NCI-H69 (cell line): ENCODE results near the gene EXOSC1.
"Not testable (repeated sequence)": the region's sequence is repeated elsewhere in the genome, so short reads cannot be mapped to it uniquely, and the experiment has no call there.

Experiments
- DNase-seq: peaks from one replicate; lab custom pipeline; 2025; lab: John Stamatoyannopoulos, UW

The EXOSC1 gene

GRCh38 chr10:97445722-97446639, at the start of gene EXOSC1, which contains the start of gene ZDHHC16:
Gene EXOSC1, minus strand, starts transcription at chr10:97446006. Its CDS starts 21 bp downstream, at chr10:97445985.
Gene ZDHHC16, plus strand, starts transcription at chr10:97446175. Its CDS starts 5,501 bp downstream, at chr10:97451676.
- peak; percentile 94 for DNase-seq

- DNase-seq: no peak
Observed at GRCh38 chr10:97494863-97495506, 49.2 kb upstream of the EXOSC1 start.

GRCh38 chr10:97494151-97494550, 48.3 kb upstream of the EXOSC1 start:
- no peak for DNase-seq

- DNase-seq: no peak
Observed at GRCh38 chr10:97490592-97490991, 44.8 kb upstream of the EXOSC1 start.

GRCh38 chr10:97485647-97486281, 40.0 kb upstream of the EXOSC1 start:
- no peak for DNase-seq

- no peak for DNase-seq
Observed at GRCh38 chr10:97483921-97484320, 38.1 kb upstream of the EXOSC1 start.

- DNase-seq: no peak
Observed at GRCh38 chr10:97483506-97483905, 37.7 kb upstream of the EXOSC1 start.

- no peak for DNase-seq
Observed at GRCh38 chr10:97482381-97482780, 36.6 kb upstream of the EXOSC1 start.

- DNase-seq: no peak
Observed at GRCh38 chr10:97481071-97481470, 35.3 kb upstream of the EXOSC1 start.

GRCh38 chr10:97479939-97480338, 34.1 kb upstream of the EXOSC1 start:
- no peak for DNase-seq

- DNase-seq: not testable (repeated sequence)
Observed at GRCh38 chr10:97479410-97479809, 33.6 kb upstream of the EXOSC1 start.

- no peak for DNase-seq
Observed at GRCh38 chr10:97475936-97476594, 30.3 kb upstream of the EXOSC1 start.

GRCh38 chr10:97474918-97475317, 29.1 kb upstream of the EXOSC1 start:
- DNase-seq: no peak

GRCh38 chr10:97468781-97469180, 23.0 kb upstream of the EXOSC1 start:
- not testable (repeated sequence) for DNase-seq

GRCh38 chr10:97468162-97468561, 22.4 kb upstream of the EXOSC1 start:
- no peak for DNase-seq

- DNase-seq: no peak
Observed at GRCh38 chr10:97466755-97467154, 20.9 kb upstream of the EXOSC1 start.

- DNase-seq: no peak
Observed at GRCh38 chr10:97465982-97466381, 20.2 kb upstream of the EXOSC1 start.

- DNase-seq: no peak
Observed at GRCh38 chr10:97464226-97464625, 18.4 kb upstream of the EXOSC1 start.

GRCh38 chr10:97463363-97464132, 17.7 kb upstream of the EXOSC1 start:
- peak; percentile 54 for DNase-seq

GRCh38 chr10:97462309-97462708, 16.5 kb upstream of the EXOSC1 start:
- DNase-seq: no peak

GRCh38 chr10:97459933-97460332, 14.1 kb upstream of the EXOSC1 start:
- DNase-seq: no peak
